Omental fat pad (tissue), 4 donors: ENCODE measurements around the gene AGPAT2. TPM values are rescaled to one million over a fixed set of nuclear protein-coding genes. Genes with fewer than 3 reads are reported as not detected.

Experiments
- ATAC-seq: fragments of 150-250 bp; one replicate; pipeline ENCODE4 v1.9.1; 2016; ENCODE audit warnings: mild to moderate bottlenecking, moderate library complexity; ENCODE audit not compliant: low FRiP score
- DNase-seq: peaks from one replicate; pipeline ENCODE4 v3.0.0-alpha.2; 2019; ENCODE audit warnings: low spot score
- CTCF ChIP-seq, 3 donors: fragments of 450-650 bp; IDR thresholded peaks; one replicate each; pipeline ENCODE4 v1.5.1; 2016 to 2017; ENCODE audit warnings: antibody characterized with exemption in 3 of 3, mild to moderate bottlenecking in 3 of 3, moderate library complexity in 2 of 3
- total RNA-seq, 4 donors: library from RNA; depleted of rRNA; stranded (reverse); fragments of >200 nt; gene quantifications; one replicate each; pipeline ENCODE4 v1.1.0, GENCODE V29; 2016

The AGPAT2 gene
- total RNA-seq, 4 donors from 2014 or later, result 391 to 854 (median 473) TPM

DNA sequence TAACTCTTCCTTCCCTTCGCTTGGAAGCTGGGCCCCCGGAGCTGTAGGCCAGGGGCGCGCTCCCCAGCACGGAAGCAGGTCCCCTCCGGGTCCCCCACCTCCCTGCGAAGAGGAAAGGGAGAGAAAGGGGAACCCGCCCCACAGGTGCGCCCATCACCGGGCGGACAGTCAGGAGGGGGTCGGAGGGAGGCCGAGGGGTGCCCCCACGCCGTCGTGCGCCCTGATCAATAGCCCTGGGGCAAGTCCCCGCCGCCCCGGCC lies 793 bp downstream of the AGPAT2 start:
- no peak for TF ChIP-seq CTCF (IDR thresholded peaks at IDR 0.05)
- DNase-seq (no peak), ATAC-seq (no peak)

DNA sequence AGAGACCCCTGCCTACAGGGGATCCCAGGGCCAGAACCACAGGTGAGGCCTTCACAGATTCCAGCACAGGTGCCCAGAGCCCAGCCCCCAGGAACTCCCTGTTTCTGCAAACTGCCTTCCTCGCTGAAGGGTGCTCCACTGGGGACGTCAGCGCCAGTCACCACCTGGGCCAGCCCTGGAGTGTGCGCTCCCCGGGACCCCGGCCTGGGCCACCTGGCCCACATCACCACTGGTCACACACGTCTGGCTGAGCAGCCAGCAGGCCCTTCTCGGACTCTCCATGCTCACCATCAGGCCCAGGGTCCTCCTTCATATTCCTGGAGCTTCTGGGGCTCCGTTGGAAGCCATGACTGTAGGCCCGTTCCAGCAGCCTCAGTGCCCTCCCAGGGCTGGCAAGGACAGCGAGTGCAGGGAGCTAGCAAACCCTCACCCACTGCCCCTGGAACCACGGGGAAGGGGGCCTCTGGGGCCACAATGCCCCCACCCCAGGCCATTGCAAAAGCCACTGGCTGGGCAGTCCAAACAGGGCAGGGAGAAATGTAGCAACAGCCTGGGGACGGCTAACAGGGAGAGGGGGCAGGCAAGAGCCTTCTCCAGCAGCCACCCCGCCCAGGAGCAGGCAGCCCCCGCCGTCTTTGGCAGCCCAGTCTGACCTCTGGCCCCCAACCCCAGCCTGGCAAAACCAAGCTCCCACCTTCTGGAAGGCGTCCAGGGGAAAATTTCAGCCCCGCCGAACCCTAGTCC lies 1.3 kb downstream of the AGPAT2 start:
- ATAC-seq, result no peak
- DNase-seq, result no peak
- TF ChIP-seq CTCF (IDR thresholded peaks at IDR 0.05), result no peak

DNA sequence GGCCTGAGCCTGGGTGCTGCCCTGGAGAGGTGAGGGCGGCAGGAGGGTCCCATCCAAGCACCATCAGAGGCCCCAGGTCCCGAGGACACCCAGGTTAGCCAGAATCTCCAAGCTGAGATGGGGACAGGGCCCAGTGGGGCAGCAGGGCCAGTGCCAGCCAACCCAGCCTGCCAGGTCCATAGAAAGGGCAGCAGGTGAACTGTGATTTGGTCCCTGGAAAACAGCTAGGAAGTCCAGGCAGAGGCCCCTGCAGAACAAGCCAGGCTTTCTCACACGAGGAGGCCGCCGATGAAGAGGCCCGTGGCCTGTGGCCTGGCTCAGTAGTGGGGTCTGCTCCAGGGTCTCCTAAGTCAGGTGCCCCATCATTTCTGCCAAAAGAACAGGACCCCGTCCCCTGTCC lies 2.0 kb downstream of the AGPAT2 start:
- ATAC-seq (no peak), DNase-seq (no peak)
- no peak for TF ChIP-seq CTCF (IDR thresholded peaks at IDR 0.05)

DNA sequence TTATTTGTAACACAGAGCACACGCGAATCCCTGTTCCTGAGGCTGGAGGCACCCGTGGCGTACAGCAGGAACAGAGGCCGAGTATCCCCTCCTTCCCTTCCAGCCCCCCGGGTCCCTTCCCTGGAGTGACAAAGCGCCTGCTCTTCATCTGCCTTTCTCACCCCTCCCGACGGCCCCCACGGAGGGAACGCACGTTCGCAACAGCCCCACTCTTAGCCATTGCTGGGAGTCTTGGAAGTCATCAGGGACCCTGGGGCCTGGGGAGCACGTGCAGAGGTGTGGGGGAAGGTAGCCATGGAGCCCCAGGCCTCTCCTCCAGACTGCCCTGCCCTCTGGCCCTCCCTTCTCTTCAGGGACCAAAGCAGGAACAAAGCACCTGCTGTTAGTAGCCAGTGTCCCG lies 2.5 kb downstream of the AGPAT2 start:
- ATAC-seq (no peak), DNase-seq (no peak)
- no peak for TF ChIP-seq CTCF (IDR thresholded peaks at IDR 0.05)

DNA sequence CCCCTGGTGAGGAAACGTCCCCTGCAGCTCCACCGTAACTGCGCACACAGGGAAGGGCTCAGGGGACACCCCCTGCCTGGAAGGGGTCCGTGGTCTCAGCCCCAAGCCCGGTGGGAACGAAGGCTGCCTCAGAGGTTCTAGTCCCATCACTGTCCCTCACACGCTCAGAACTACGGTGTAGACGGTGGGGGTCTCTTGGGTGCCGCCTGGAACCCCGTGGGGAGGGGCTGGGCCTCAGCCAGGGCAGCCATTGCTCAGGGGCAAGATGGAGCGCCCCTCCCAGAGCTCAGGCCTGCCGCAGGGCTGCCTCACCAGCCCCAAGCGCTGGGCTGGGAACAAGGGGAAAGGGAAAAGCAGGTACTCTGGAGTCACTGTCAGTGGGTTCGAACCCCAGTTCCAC lies 2.9 kb downstream of the AGPAT2 start:
- ATAC-seq, result no peak
- no peak for TF ChIP-seq CTCF (IDR thresholded peaks at IDR 0.05)

GRCh38 chr9:136683755-136684154 lies 3.5 kb downstream of the AGPAT2 start:
- ATAC-seq (no peak), DNase-seq (no peak)

More for the DNA sequence above, 2.9 kb downstream of the AGPAT2 start:
- DNase-seq, result no peak

More at GRCh38 chr9:136683755-136684154, 3.5 kb downstream of the AGPAT2 start:
- TF ChIP-seq CTCF (IDR thresholded peaks at IDR 0.05), result no peak
